ENCODE results near the gene SLC27A3. TPM values are rescaled to one million over a fixed set of nuclear protein-coding genes. Genes with fewer than 3 reads are reported as not detected.

SLC27A3 gene
- total RNA-seq, 1 experiment from 2014 or later: 38.9 TPM

DNA sequence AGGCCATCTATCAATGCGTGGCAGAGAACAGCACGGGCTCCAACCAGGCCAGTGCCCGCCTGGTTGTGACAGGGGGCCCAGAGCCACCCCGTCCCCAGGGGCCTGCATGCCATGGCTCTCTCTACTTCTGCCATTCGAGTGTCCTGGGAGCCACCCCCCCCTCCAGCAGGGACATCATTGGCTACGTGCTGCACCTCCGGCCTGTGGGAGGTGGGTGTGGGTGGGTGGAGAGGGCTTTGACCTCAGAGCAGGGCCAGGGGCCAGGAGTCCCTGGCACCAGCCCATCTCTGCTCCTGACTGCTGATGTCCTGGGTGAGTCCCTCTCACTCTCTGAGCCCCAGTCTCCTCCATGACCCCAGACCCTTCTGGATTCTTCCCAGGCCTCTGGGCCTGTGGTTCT, 25.3 kb downstream of the SLC27A3 start:
- POLR2A ChIA-PET: no interaction called here
- Mint-ChIP-seq H3K9me3 (no peaks in the 10 kb centered on the region), H3K4me3 (no peak overlapping the region), H3K27me3 (ENCODE audit: low read depth) (no peaks in the 10 kb centered on the region; the same call in 1 of the 2 replicates), H3K4me1 (peaks cover 15% of the 10 kb centered on the region), H3K36me3 (no peaks in the 10 kb centered on the region; the same call in 1 of the 2 replicates), H3K27ac (no peak overlapping the region)
- ATAC-seq: no peak
- CTCF ChIA-PET: interaction anchor here (0.5 to 1.2 kb wide), 2 partner anchors 71 to 146 kb away, joined by 3 to 4 read pairs; partner anchors contain the start of gene DENND4B
- TF ChIP-seq ATF1 (CRISPR knock-in tag; IDR thresholded peaks at IDR 0.05): no peak
- TF ChIP-seq NR2C2 (CRISPR knock-in tag; IDR thresholded peaks at IDR 0.05): no peak
- no peak for TF ChIP-seq NFATC4 (CRISPR knock-in tag; IDR thresholded peaks at IDR 0.05)
- TF ChIP-seq, protein P1, sequence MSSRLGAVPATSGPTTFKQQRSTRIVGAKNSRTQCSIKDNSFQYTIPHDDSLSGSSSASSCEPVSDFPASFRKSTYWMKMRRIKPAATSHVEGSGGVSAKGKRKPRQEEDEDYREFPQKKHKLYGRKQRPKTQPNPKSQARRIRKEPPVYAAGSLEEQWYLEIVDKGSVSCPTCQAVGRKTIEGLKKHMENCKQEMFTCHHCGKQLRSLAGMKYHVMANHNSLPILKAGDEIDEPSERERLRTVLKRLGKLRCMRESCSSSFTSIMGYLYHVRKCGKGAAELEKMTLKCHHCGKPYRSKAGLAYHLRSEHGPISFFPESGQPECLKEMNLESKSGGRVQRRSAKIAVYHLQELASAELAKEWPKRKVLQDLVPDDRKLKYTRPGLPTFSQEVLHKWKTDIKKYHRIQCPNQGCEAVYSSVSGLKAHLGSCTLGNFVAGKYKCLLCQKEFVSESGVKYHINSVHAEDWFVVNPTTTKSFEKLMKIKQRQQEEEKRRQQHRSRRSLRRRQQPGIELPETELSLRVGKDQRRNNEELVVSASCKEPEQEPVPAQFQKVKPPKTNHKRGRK (CRISPR knock-in tag; IDR thresholded peaks at IDR 0.05; ENCODE audit: borderline replicate concordance): no peak
- TF ChIP-seq, protein P2, sequence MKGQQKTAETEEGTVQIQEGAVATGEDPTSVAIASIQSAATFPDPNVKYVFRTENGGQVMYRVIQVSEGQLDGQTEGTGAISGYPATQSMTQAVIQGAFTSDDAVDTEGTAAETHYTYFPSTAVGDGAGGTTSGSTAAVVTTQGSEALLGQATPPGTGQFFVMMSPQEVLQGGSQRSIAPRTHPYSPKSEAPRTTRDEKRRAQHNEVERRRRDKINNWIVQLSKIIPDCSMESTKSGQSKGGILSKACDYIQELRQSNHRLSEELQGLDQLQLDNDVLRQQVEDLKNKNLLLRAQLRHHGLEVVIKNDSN (CRISPR knock-in tag; IDR thresholded peaks at IDR 0.05): no peak
- TF ChIP-seq, protein P3, sequence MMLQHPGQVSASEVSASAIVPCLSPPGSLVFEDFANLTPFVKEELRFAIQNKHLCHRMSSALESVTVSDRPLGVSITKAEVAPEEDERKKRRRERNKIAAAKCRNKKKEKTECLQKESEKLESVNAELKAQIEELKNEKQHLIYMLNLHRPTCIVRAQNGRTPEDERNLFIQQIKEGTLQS (CRISPR knock-in tag; conservative IDR thresholded peaks at IDR 0.05): no peak
- no peak for TF ChIP-seq FOXK1 (CRISPR knock-in tag; IDR thresholded peaks at IDR 0.05)
- TF ChIP-seq SMAD3 (CRISPR knock-in tag; IDR thresholded peaks at IDR 0.05; ENCODE audit: borderline replicate concordance): no peak
- TF ChIP-seq OVOL2 (CRISPR knock-in tag; IDR thresholded peaks at IDR 0.05; ENCODE audit: borderline replicate concordance): no peak
- TF ChIP-seq SP1 (CRISPR knock-in tag; conservative IDR thresholded peaks at IDR 0.05): no peak
- no peak for TF ChIP-seq SOX15 (CRISPR knock-in tag; IDR thresholded peaks at IDR 0.05)
- no peak for TF ChIP-seq ZMAT4 (CRISPR knock-in tag; IDR thresholded peaks at IDR 0.05)
- TF ChIP-seq PRRX2 (CRISPR knock-in tag; IDR thresholded peaks at IDR 0.05): no peak
- no peak for TF ChIP-seq RELA (CRISPR knock-in tag; IDR thresholded peaks at IDR 0.05; ENCODE audit: borderline replicate concordance)
- no peak for DNase-seq (ENCODE audit: low spot score)

- no peaks in the 10 kb centered on the region; the same call in 1 of the 2 replicates for H3K27me3 Mint-ChIP-seq (ENCODE audit: low read depth)
- DNase-seq (ENCODE audit: low spot score) (no peak), ATAC-seq (no peak)
- ChIA-PET CTCF (interaction anchor here (1.2 kb wide), 1 partner anchor 146 kb away, joined by 3 read pairs; the partner anchor contains the start of gene DENND4B), POLR2A (no interaction called here)
- no peaks in the 10 kb centered on the region; the same call in 1 of the 2 replicates for H3K36me3 Mint-ChIP-seq
- no peak overlapping the region for H3K4me3 Mint-ChIP-seq
- TF ChIP-seq, protein P1 (CRISPR knock-in tag; IDR thresholded peaks at IDR 0.05; ENCODE audit: borderline replicate concordance): no peak
- TF ChIP-seq SMAD4 (CRISPR knock-in tag; IDR thresholded peaks at IDR 0.05): no peak
- peaks cover 17% of the 10 kb centered on the region for H3K4me1 Mint-ChIP-seq
- H3K27ac Mint-ChIP-seq: peak overlapping the region; percentile 63; the same call in 1 of the 2 replicates
- H3K9me3 Mint-ChIP-seq: no peaks in the 10 kb centered on the region
Measured at GRCh38 chr1:153801028-153801625, 25.9 kb downstream of the SLC27A3 start.

- ChIA-PET POLR2A (no interaction called here), CTCF (interaction anchor here (0.9 kb wide), 1 partner anchor 269 kb away, joined by 3 read pairs; no protein-coding TSS in a partner anchor)
- Mint-ChIP-seq H3K4me1 (peaks cover 17% of the 10 kb centered on the region), H3K4me3 (no peak overlapping the region), H3K27me3 (ENCODE audit: low read depth) (no peaks in the 10 kb centered on the region; the same call in 1 of the 2 replicates), H3K9me3 (no peaks in the 10 kb centered on the region), H3K27ac (peak overlapping the region; percentile 63), H3K36me3 (no peaks in the 10 kb centered on the region; the same call in 1 of the 2 replicates)
- TF ChIP-seq MYBL2 (CRISPR knock-in tag; IDR thresholded peaks at IDR 0.05): no peak
- no peak for DNase-seq (ENCODE audit: low spot score)
- no peak for ATAC-seq
Measured at GRCh38 chr1:153801786-153802697, 26.8 kb downstream of the SLC27A3 start.
